NCI-H2227 (cell line): Measurements from ENCODE around the gene TLNRD1.

Experiments used
- DNase-seq: peaks from one replicate; lab custom pipeline; 2025; ENCODE audit not compliant: unreplicated experiment; lab: John Stamatoyannopoulos, UW

The TLNRD1 gene

GRCh38 chr15:81001152-81002008, 657 bp downstream of the TLNRD1 start:
- peak; percentile 65 for DNase-seq

GRCh38 chr15:81002009-81002330, 1.2 kb downstream of the TLNRD1 start:
- DNase-seq = no peak

DNA sequence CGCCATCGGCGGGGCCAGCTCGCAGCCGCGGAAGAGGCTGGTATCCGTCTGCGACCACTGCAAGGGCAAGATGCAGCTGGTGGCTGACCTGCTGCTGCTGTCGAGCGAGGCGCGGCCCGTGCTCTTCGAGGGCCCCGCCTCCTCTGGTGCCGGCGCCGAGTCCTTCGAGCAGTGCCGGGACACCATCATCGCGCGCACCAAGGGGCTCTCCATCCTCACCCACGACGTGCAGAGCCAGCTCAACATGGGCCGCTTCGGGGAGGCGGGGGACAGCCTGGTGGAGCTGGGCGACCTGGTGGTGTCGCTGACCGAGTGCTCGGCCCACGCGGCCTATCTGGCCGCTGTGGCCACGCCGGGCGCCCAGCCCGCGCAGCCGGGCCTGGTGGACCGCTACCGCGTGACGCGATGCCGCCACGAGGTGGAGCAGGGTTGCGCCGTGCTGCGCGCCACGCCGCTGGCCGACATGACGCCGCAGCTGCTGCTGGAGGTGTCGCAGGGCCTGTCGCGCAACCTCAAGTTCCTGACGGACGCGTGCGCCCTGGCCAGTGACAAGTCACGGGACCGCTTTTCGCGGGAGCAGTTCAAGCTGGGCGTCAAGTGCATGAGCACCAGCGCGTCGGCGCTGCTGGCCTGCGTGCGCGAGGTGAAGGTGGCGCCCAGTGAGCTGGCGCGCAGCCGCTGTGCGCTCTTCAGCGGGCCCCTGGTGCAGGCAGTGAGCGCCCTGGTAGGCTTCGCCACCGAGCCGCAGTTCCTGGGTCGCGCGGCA, 1.8 kb downstream of the TLNRD1 start:
- DNase-seq = no peak

DNA sequence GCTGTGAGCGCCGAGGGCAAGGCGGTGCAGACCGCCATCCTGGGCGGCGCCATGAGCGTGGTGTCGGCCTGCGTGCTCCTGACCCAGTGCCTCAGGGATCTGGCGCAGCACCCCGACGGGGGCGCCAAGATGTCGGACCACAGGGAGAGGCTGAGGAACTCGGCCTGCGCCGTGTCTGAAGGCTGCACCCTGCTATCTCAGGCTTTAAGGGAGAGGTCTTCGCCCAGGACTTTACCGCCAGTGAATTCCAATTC, 2.3 kb downstream of the TLNRD1 start:
- DNase-seq = no peak

DNA sequence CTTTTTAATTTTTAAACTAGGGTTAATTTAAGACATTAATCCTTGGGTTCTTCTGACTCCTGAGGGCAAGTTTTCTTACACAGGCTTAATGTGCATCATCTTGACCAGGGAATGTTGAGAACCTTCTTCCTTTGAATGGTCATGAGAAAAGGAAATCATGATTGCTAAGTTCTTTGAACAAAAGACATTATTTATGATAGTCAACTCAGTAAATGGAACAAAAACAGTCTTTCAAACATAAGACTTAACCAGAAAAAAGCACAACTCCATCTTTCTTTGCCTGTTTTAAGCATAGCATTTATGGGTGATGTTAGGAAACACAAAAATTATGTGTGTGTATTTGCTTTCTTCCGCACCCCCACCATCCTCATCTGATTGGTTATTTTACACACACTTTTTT, 5.4 kb downstream of the TLNRD1 start:
- no peak for DNase-seq

DNA sequence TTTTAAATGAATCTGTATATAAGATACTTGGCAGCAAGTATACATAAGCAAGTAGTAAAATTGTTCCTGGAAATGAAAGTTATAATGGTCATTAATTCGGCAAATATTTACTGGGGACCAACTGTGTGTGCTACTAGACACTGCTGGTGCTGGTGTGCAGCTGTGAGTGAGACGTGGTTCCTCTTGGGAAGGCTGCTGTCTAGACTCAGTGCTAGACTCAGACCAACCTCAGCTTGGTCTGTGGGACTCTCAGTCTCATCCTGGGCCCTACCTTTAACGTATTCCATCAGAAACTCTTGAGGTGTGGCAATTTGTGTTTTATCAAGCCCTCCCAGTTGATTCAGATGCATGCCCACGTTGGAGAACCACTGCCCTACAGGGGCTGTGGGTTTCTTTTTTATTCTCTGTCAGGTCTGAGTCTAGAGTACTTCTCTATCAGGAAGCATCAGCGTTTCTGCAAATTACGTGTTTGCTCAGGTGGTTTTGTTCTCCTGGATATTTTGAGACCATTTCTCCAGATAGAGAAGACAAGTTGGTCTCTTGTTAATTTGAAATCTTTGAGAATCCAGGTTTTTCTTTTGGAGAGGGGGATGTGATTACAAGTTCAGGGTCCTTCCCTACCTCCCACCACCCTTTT, 6.8 kb downstream of the TLNRD1 start:
- no peak for DNase-seq

GRCh38 chr15:81008312-81008711, 7.6 kb downstream of the TLNRD1 start:
- DNase-seq = no peak

DNA sequence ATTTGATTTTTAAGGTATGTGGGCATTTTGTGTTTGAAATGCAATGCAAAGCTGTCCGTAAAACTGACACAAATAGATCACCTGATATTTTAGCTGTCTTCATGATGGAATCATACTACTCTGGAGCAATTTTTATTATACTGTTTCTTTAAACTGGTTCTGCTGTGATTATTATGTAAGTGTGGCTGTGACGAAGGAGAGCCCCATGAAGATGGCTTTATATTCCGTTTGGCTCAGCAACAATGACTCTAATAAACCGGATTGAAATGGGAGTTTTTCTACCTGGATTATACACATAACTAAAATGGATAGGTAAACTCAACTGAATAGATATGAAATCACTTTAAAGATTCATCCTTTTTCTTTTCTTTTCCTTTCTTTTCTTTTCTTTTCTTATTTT, 9.4 kb downstream of the TLNRD1 start:
- DNase-seq = no peak

- no peak for DNase-seq
Measured at GRCh38 chr15:81011593-81011992, 10.9 kb downstream of the TLNRD1 start.

GRCh38 chr15:81012588-81012987, 11.9 kb downstream of the TLNRD1 start:
- no peak for DNase-seq

DNA sequence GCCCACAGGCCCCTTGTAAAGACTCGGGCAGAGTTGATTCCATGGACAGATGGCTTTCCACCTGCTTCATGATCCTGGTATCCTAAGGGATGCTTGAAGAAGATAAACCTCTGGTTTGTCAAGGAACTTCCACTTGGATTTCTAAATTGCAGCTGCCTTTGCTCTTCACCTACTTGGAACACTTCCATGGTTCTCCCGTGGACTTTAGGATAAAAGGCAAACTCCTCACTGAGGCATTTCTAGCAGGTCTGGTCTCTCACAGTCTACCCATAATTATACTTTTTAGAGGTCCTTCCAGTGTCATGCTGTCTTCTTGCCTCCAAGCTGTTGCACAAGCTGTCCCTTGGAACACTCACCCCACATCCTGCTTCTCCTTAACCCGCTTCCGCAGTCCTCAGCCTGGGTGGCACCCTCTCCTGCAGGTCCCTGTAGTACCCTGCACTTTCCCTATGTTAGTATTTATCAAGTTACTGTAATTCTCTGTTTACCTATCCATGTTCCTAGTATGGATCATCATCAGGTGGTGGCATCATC, 12.7 kb downstream of the TLNRD1 start:
- no peak for DNase-seq

GRCh38 chr15:81014446-81015093, 13.8 kb downstream of the TLNRD1 start:
- DNase-seq = no peak

DNA sequence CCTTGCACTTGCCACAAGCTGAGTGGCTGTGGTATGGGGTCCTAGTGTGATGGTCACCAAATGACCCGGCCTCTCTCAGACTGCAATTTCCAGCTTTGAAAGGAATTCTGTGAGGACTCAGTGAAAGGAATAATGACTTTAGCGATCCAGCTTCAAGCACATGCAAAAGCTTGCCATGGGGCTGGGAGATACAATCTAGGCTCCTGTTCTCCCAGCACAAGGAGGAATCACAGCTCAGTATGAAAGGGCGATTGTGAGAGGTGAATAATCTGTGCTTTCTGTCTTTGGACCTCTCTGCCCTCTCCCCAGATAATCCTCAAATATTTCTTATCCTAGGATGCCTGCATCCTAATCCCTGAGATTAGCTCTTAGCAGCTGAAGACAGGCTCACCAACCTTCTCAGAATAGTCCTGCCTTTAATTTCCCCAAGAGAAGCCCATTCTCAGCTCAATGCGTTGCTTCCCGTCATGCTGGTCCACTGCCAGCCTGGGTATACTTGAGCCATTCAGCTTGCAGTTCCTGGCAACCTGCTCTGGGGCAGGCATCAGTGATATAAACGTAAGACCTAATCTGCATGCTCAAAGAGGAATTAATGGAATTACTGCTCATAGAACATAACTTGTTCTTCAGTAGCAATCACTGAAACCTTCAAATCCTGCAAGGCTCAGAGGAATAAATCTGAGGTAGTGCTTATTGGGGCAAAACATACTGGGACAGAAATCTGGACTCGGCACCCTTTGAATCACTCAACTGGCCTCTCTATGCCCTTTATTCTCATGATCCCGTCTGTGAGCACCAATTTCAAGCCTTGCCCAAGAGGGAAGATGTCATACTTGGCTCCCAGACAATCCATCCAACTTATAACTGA, 15.1 kb downstream of the TLNRD1 start:
- no peak for DNase-seq

DNA sequence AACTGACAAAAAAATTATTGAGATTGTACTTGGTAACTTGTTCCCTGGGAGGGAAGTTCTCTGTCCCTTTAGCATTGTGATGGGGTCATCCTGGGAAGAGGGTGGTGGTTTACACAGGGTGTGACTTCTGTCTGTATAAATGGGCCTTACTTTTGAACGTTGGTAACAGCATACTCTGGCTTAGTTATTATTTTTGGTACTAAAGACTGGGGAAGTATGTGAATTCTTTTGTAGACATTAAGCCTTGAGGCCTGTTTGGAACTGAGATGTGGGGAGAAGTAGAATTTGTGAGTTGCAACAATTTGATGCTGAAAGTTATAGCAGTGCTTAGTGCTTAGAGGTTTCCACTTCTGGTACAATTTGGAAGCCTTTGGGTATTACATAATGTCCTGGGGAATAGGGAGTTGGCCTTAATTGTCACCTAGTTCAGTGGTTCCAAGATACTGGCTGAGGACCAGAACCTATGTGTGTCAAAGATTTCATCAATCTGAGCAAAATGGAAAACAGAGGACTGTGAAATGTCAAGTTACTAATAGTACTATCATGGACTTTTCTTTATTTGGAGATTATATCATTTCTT, 15.9 kb downstream of the TLNRD1 start:
- no peak for DNase-seq

GRCh38 chr15:81018197-81018596, 17.5 kb downstream of the TLNRD1 start:
- DNase-seq = no peak

GRCh38 chr15:81021321-81021720, 20.6 kb downstream of the TLNRD1 start:
- no peak for DNase-seq

DNA sequence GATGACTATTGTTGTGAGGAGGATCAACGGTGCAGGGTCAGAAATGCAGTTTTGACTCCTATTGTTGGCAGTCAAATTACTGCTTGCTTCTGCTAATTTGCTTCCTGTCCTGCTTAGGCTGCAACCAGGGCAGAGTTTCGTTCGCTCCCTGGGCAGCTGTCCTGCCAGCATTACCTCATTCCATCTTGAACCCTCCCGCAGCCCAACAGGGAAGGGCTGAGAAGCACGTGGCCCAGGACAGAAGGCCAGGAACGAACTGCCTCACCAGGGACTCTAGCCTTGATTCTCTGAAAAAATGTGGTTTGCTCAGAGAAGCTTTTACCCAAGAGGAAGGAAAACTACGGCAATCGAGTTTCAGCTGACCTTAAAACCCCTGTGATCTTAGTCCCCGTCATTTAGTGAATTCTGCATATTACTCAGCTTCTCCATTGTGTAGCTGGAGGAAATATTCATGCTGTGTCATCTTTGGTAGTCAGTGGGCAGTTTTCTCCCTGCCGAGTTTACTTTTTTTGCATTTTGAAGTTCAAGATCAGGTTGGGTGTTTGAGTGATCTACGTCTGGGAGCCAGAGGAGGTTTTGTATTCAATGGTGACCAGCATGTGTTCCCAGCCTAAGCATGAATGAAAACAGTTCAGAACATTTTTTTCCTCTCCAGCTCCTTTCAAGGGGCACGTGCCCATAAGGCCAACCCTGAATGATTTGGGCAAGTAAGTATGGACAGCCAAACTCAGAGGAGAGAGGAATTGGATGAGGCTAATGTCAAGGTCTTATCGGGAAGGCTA, 23.0 kb downstream of the TLNRD1 start:
- no peak for DNase-seq

DNA sequence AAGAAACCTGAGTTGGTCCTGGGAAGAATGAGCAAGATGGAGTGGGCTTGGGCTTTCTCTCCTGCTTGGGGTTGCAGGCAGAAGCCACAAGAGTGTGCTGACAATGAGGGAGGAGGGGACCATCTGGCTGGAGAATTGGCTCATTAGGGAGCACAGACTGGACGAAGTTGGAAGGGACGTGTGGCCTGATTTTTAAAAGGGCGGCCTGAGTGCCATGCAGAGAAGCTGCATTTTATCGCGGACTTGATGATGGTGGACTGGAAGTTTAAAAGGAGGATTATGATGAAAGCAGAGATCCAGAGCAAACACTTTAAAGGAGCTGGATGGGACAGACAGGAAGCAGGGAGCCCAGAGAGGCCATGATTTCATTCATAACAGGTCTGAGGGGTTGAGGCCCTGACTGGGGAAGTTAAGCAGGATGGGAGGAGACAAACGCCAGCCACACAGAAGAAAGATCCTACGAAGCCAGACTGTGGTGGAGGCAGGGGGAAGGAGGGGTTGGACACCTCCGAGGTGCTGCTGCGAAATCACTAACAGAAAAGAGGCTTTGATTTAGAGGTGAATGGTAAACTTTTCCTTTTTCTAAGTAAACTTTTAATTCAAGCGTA, 23.6 kb downstream of the TLNRD1 start:
- peak; percentile 11 for DNase-seq

DNA sequence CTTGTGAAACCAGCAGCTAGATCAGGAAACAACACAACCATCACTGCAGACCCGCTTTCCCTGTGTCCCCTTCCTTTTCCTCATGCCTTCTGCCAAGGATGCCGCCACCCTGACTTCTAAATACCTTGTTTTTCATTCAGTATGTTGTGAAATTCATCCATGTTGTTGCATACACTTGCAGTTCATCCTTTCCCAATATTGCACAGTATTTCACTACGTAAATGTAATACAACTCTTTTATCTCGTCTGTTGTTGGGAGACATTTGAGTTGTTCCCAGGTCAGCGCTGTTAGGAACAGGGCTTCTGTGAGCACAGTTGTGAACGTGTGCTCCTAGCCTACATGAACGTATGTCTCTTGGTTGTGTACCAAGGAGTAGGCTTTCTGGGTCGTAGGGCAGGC, 24.2 kb downstream of the TLNRD1 start:
- DNase-seq = no peak
